GM20431 (cell line): Measurements from ENCODE around the gene FAM131B.

ENCODE experiments used
- in situ Hi-C: fragments of 300-500 bp; cut with MseI, MboI; formaldehyde crosslinking; loops from one replicate; pipeline ENCODE4 v1.15.0; 2020; ENCODE audit warnings: low sequenced_read_pairs; ENCODE audit not compliant: unreplicated experiment

The FAM131B gene

GRCh38 chr7:143362131-143363015 is at the start of gene FAM131B:
TSS of gene FAM131B (minus strand) at chr7:143362713. CDS start at chr7:143362603, 110 bp downstream.
- in situ Hi-C loops = no loop called here

GRCh38 chr7:143411976-143412708 is 49.6 kb upstream of the FAM131B start:
- in situ Hi-C loops = loop anchor here (25.0 kb wide), 1 partner anchor 175 kb away; no protein-coding TSS in a partner anchor

GRCh38 chr7:143410521-143411004 is 48.0 kb upstream of the FAM131B start:
- in situ Hi-C loops = loop anchor here (25.0 kb wide), 1 partner anchor 173 kb away; no protein-coding TSS in a partner anchor

DNA sequence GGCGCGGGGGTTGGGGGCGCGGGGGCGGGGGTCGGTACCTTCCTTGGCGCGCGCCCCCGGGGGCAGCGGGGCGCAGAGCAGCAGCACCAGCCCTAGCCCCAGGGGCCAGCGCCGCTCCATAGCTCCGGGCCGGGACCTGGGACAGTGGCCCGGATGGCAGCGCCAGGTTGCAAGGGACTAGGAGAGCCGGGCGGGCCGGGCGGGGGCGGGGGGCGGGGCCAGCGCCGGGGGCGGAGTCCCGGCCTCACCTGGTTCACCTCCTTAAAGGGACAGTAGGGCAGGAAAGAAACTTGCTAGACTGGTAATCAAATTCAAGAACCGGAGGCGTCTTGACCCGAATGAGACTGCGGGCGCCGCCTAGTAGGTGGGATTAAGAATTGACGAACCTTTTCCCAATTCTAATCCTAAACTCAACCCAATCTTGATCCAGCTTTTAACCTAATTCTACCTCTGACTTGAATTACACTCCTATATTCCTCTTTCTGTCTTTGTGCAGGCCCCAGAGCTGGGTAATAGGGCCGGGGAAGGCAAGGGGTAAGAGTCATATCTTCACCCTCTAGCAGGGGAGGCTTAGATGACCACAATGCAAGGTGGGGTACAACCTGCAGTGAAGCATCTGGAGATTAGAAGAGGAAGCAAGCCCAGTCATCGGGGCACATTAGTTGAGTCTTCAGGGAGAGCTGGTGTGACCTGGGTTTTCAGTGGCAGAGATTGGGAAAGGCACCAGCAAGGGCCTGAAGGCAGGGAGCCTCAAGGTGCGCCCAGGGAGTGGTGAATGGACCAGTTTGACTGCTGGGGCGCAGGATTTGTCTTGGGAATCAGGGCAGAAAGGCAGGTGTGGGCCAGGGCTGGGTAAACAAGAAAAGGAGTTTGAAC is 46.4 kb upstream of the FAM131B start, which contains the start of gene EPHA1:
EPHA1 (minus strand) TSS at position 171 of the 876 bp plus-strand sequence; CDS start at position 120, 51 bp downstream.
- in situ Hi-C loops = loop anchor here (25.0 kb wide), 1 partner anchor 172 kb away; no protein-coding TSS in a partner anchor

DNA sequence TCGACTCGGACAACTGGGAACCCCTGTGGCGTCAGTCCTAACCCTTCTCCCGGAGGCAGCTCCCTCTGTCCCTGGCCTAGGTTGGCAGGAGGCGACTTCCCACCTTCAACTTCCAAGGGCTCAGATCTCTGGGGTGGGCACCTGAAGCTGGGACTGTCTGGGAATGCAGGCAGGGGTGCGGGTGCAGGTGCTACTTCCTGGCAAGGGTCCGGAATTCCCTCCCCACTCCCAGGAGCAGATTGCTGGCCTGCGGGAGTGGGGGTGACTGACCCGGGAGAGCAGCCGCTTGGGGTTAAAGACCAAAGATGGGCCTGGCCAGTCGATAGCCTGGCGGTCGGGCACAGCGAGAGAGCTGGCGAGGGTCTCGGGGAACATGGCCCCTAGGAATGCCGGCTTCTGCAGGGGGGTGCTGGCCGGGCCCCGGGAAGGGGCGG is 45.8 kb upstream of the FAM131B start:
- in situ Hi-C loops = loop anchor here (25.0 kb wide), 1 partner anchor 171 kb away; no protein-coding TSS in a partner anchor

GRCh38 chr7:143407287-143408251 is 45.1 kb upstream of the FAM131B start:
- in situ Hi-C loops = loop anchor here (25.0 kb wide), 1 partner anchor 170 kb away; no protein-coding TSS in a partner anchor

DNA sequence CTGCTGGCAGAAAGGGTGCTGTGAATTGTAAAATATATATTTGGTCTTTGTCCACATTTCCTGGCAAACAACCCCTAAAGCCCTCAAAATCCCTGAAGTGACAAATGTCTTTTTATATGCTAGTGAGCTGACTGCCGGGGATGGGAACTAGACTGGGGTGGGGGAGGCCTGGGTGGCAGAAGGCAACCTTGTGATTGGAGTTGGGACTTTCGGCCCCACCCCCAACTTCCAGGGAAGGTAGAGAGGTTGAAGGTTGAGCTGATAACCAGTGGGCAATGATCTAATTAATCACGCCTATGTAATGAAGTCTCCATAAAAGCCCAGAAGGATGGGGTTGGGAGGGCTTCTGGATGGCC is 43.5 kb upstream of the FAM131B start:
- in situ Hi-C loops = loop anchor here (25.0 kb wide), 1 partner anchor 169 kb away; no protein-coding TSS in a partner anchor

DNA sequence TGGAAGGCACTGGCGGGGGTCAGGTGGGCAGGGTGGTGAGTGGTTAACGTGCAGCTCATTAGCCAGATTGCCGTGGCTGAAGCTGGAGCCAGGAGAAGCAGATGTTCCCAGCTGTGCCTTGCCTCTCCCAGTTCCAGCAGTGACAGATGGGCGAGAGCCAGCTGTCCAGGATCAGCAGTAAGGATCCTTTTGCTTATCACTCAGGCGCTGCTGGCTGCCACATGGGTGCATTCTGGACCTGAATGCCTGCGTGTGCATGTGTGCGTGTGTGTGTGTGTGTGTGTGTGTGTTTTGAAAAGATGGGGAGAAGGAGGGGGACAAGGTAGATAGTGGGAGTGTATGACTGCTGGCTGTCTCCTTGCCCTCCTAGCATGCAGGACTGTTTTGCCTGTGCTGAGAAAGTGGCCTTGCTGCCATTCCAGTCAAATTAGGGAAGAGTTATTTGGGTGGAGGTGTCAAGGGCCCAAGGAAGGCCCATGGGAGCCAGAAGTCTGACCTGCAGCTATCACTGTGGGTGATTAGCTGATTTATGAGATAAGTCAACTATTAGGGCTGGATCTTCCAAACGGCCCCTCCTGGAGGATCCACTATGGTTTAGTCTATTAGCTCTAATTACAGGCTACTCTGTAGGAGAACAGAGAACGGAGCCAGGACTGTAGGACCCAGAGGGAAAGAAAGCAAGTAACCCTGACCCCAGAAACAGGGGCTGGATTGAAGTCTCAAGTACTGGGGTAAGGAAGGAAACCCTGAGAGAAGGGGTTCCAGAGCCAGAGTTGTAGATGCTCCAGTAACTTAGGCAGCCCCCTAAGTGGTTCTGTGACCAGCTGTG is 42.9 kb upstream of the FAM131B start:
- in situ Hi-C loops = loop anchor here (25.0 kb wide), 1 partner anchor 168 kb away; no protein-coding TSS in a partner anchor

DNA sequence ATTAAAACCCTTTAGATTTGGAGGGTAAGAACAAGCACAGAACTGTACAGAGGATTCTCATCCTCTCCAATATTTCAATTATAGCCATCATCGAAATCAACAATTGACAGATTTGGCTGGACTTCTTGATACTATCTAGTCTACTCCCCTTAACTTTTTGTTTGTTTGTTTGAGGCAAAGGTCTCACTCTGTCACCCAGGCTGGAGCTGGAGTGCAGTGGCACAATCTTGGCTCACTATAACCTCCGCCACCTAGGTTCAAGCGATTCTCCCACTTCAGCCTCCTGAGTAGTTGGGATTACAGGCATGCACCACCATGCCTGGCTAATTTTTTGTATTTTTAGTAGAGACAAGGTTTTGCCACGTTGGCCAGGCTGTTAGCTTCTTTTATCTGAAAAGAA is 39.7 kb upstream of the FAM131B start:
- in situ Hi-C loops = loop anchor here (25.0 kb wide), 1 partner anchor 165 kb away; no protein-coding TSS in a partner anchor

DNA sequence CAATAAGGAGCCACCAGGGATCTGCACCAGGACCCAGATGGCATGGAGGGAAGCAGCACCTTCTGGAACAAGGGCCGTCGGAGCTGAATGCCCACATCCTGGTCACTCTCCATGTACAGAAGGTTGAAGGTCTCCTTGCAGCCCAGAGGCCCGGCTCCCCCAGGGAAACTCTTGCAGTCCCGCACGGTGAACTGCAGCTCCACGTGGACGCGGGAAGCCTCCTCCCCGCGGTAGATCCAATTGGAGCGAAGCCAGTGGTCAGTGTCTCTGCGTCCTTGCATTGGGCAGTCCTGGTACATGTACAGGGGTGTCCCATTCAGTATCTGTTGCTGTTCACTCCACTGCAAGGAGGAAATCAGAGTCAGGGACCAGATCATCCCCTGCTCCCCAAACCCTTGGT is 38.8 kb upstream of the FAM131B start:
- in situ Hi-C loops = loop anchor here (25.0 kb wide), 1 partner anchor 164 kb away; no protein-coding TSS in a partner anchor

DNA sequence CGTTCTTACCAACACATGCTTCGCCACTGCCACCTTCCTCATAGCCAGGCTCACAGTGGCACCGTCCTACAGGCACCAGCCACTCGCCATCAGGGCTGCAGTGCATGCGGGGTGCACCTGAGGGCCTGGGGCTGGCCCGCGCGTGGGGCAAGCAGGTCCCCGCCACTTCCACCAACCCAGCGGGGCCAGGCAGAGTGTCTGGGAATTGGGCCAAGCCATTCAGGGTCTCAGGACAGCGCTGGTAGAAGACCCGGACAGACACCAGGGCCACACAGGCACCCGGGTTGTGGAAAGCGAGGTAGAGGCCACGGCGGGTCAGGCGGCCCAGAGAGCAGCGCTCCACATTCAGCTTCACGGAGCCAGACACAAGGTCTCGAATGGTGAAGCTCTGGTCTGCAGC is 37.1 kb upstream of the FAM131B start:
- in situ Hi-C loops = loop anchor here (25.0 kb wide), 1 partner anchor 162 kb away; no protein-coding TSS in a partner anchor

- in situ Hi-C loops = no loop called here
Measured at GRCh38 chr7:143399151-143399550, 36.6 kb upstream of the FAM131B start.

DNA sequence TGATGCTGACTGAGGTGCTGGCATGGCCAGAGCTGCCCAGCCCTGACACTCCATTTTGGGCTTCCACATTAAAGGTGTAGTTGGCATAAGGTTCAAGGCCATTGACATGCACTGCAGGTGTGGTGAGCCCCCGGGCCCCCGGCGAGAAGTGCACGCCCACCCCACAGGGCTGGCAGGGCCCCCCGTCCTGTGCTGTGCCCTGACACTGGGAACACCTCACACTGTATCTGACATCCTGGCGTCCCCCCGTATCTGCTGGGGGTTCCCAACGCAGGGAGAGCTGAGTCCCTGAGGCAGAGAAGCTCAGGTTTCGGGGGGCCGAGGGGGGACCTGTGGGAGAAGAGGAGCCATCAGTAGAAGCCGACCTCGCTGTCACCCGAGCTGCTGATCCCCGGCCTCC is 36.1 kb upstream of the FAM131B start:
- in situ Hi-C loops = no loop called here

DNA sequence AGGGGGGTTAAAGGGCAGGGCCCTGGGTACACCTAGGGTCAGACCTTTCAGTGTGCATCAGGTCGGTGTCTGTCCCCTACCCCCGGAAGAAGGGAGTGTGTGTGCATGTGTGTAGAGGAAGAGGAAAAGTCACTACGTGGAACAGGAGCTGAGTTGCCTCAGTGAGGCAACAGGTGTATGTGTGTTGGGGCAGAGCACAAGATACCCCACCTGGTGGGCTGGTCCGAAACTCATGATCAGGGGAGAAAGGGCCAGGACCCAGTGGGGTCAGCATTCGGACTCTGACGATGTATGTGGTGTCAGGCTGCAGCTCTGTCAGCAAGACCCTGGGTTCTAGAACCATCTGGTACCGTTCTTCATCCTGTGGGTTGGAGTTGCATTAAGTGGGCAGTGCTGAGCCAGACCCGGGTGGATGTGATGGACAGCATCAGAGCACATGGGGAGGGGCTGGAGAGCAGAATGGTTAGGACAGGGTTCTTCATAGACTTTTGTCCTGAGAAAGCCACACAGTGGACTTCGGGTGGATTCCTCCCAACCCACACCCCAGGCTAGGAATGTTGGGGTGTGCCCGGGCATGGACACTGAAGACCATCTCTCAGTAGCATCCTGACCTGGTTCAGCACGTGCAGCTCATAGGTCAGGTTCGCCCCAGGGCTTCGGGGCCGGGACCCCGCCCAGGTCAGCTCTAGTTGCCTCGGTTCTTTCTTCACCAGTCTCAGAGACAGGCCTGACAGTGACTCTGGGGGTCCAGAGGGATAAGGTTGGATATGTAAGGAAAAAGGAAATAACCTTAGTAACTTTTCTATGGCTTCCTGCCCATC is 35.4 kb upstream of the FAM131B start:
- in situ Hi-C loops = no loop called here

GRCh38 chr7:143396625-143397556 is 34.4 kb upstream of the FAM131B start:
- in situ Hi-C loops = no loop called here
